ENCODE measurements around the gene CNBD2.

GRCh38 chr20:35975576-35976373, 7.4 kb downstream of the CNBD2 start:
- TF ChIP-seq, protein P1, sequence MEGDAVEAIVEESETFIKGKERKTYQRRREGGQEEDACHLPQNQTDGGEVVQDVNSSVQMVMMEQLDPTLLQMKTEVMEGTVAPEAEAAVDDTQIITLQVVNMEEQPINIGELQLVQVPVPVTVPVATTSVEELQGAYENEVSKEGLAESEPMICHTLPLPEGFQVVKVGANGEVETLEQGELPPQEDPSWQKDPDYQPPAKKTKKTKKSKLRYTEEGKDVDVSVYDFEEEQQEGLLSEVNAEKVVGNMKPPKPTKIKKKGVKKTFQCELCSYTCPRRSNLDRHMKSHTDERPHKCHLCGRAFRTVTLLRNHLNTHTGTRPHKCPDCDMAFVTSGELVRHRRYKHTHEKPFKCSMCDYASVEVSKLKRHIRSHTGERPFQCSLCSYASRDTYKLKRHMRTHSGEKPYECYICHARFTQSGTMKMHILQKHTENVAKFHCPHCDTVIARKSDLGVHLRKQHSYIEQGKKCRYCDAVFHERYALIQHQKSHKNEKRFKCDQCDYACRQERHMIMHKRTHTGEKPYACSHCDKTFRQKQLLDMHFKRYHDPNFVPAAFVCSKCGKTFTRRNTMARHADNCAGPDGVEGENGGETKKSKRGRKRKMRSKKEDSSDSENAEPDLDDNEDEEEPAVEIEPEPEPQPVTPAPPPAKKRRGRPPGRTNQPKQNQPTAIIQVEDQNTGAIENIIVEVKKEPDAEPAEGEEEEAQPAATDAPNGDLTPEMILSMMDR (conservative IDR thresholded peaks at IDR 0.05; ENCODE audit: low read depth, low read length): no peak
- TF ChIP-seq EZH2 (IDR thresholded peaks at IDR 0.05; ENCODE audit: borderline replicate concordance, low read depth, low read length, poor library complexity, severe bottlenecking): no peak

Data from A673 (cell line).